ENCODE results near the gene CD2.

DNA sequence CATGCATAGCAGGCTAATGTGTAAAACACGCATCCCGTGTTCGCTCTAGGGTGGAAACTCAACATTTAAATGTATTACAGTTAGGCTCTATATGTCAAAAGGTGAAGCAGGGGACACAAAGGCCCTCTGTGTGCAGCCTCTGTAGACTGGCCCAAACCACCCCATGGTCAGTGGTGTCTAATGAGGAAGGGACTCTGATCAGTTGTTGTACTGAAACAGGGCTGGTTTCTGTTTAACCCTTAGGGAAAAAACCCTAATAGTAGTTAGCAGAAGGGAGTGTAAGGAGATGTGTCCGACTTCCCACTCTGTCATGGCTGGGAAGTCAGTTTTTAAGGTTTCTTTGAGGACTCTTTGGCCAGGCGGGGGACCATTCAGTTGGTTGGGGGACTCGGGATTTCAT, 21.5 kb upstream of the CD2 start:
- TF ChIP-seq CTCF (IDR thresholded peaks at IDR 0.05) (no peak), EZH2 (IDR thresholded peaks at IDR 0.05) (no peak), EZH2phosphoT487 (IDR thresholded peaks at IDR 0.05) (no peak)
